ENCODE results near the gene PLA2G2C.

The PLA2G2C gene

GRCh38 chr1:20210736-20211460, 24.6 kb upstream of the PLA2G2C start:
- Histone ChIP-seq H3K27me3 (no peaks in the 10 kb centered on the region), H3K4me1 (peaks cover 43% of the 10 kb centered on the region), H3K9me3 (no peaks in the 10 kb centered on the region), H3K4me3 (no peak overlapping the region), H3K27ac (no peak overlapping the region), H3K9ac (no peak overlapping the region), H3K4me2 (no peak overlapping the region), H4K20me1 (no peaks in the 10 kb centered on the region), H3K36me3 (no peaks in the 10 kb centered on the region)
- TF ChIP-seq Cebpa-rat (IDR thresholded peaks at IDR 0.05) = no peak

- Histone ChIP-seq H3K4me1 (peaks cover 43% of the 10 kb centered on the region), H3K4me3 (no peak overlapping the region), H3K27me3 (no peaks in the 10 kb centered on the region), H3K27ac (no peak overlapping the region), H3K36me3 (no peaks in the 10 kb centered on the region), H3K9me3 (no peaks in the 10 kb centered on the region), H4K20me1 (no peaks in the 10 kb centered on the region), H3K4me2 (no peak overlapping the region), H3K9ac (no peak overlapping the region)
- no peak for TF ChIP-seq Cebpa-rat (IDR thresholded peaks at IDR 0.05)
These were observed 23.2 kb upstream of the PLA2G2C start for GRCh38 chr1:20209471-20209870.

- no peak overlapping the region for H3K4me2 ChIP-seq
- no peak overlapping the region for H3K27ac ChIP-seq
- H3K27me3 ChIP-seq = no peaks in the 10 kb centered on the region
These were observed 21.2 kb upstream of the PLA2G2C start for GRCh38 chr1:20207546-20207945.

GRCh38 chr1:20202166-20202565, 15.8 kb upstream of the PLA2G2C start:
- Histone ChIP-seq H3K36me3 (no peaks in the 10 kb centered on the region), H3K27me3 (no peaks in the 10 kb centered on the region), H3K9ac (no peak overlapping the region), H3K4me3 (no peak overlapping the region), H3K9me3 (no peaks in the 10 kb centered on the region), H3K27ac (no peak overlapping the region), H3K4me1 (peaks cover 9% of the 10 kb centered on the region), H3K4me2 (no peak overlapping the region), H4K20me1 (no peaks in the 10 kb centered on the region)
- no peak for TF ChIP-seq Cebpa-rat (IDR thresholded peaks at IDR 0.05)

More at GRCh38 chr1:20207546-20207945, 21.2 kb upstream of the PLA2G2C start:
- no peak for TF ChIP-seq Cebpa-rat (IDR thresholded peaks at IDR 0.05)
- H4K20me1 ChIP-seq = no peaks in the 10 kb centered on the region
- H3K4me1 ChIP-seq = peaks cover 39% of the 10 kb centered on the region
- no peaks in the 10 kb centered on the region for H3K36me3 ChIP-seq
- H3K9me3 ChIP-seq = no peaks in the 10 kb centered on the region
- no peak overlapping the region for H3K9ac ChIP-seq
- no peak overlapping the region for H3K4me3 ChIP-seq

- Histone ChIP-seq H3K9me3 (no peaks in the 10 kb centered on the region), H4K20me1 (no peaks in the 10 kb centered on the region), H3K36me3 (no peaks in the 10 kb centered on the region), H3K4me3 (no peak overlapping the region), H3K27me3 (no peaks in the 10 kb centered on the region), H3K4me2 (no peak overlapping the region), H3K9ac (no peak overlapping the region), H3K27ac (no peak overlapping the region), H3K4me1 (peaks cover 15% of the 10 kb centered on the region)
- TF ChIP-seq Cebpa-rat (IDR thresholded peaks at IDR 0.05) = no peak
These were observed 14.6 kb upstream of the PLA2G2C start for GRCh38 chr1:20200966-20201365.

GRCh38 chr1:20199840-20200239, 13.5 kb upstream of the PLA2G2C start:
- H3K9ac ChIP-seq = no peak overlapping the region
- H3K27ac ChIP-seq = no peak overlapping the region
- no peak overlapping the region for H3K4me3 ChIP-seq
- no peak for TF ChIP-seq Cebpa-rat (IDR thresholded peaks at IDR 0.05)
- no peaks in the 10 kb centered on the region for H3K27me3 ChIP-seq
- H3K9me3 ChIP-seq = no peaks in the 10 kb centered on the region
- H3K4me1 ChIP-seq = peaks cover 27% of the 10 kb centered on the region
- H3K4me2 ChIP-seq = no peak overlapping the region
- H3K36me3 ChIP-seq = no peaks in the 10 kb centered on the region
- no peaks in the 10 kb centered on the region for H4K20me1 ChIP-seq

- no peak overlapping the region for H3K4me3 ChIP-seq
- no peaks in the 10 kb centered on the region for H4K20me1 ChIP-seq
- H3K9ac ChIP-seq = no peak overlapping the region
- peaks cover 31% of the 10 kb centered on the region for H3K4me1 ChIP-seq
- no peaks in the 10 kb centered on the region for H3K36me3 ChIP-seq
- no peak overlapping the region for H3K4me2 ChIP-seq
- no peaks in the 10 kb centered on the region for H3K27me3 ChIP-seq
- H3K27ac ChIP-seq = no peak overlapping the region
- TF ChIP-seq Cebpa-rat (IDR thresholded peaks at IDR 0.05) = no peak
- no peaks in the 10 kb centered on the region for H3K9me3 ChIP-seq
These were observed 13.1 kb upstream of the PLA2G2C start for GRCh38 chr1:20199403-20199802.

- Histone ChIP-seq H3K27ac (no peak overlapping the region), H3K9me3 (no peaks in the 10 kb centered on the region), H3K9ac (no peak overlapping the region), H3K4me3 (no peak overlapping the region), H3K27me3 (no peaks in the 10 kb centered on the region), H3K36me3 (no peaks in the 10 kb centered on the region), H3K4me1 (peaks cover 32% of the 10 kb centered on the region), H4K20me1 (no peaks in the 10 kb centered on the region), H3K4me2 (no peak overlapping the region)
- TF ChIP-seq Cebpa-rat (IDR thresholded peaks at IDR 0.05) = no peak
These were observed 12.6 kb upstream of the PLA2G2C start for GRCh38 chr1:20198918-20199317.

GRCh38 chr1:20198296-20198695, 12.0 kb upstream of the PLA2G2C start:
- Histone ChIP-seq H3K9ac (no peak overlapping the region), H3K27me3 (no peaks in the 10 kb centered on the region), H3K4me3 (no peak overlapping the region), H3K9me3 (no peaks in the 10 kb centered on the region), H4K20me1 (no peaks in the 10 kb centered on the region), H3K4me2 (no peak overlapping the region), H3K27ac (no peak overlapping the region), H3K36me3 (no peaks in the 10 kb centered on the region), H3K4me1 (peaks cover 29% of the 10 kb centered on the region)
- no peak for TF ChIP-seq Cebpa-rat (IDR thresholded peaks at IDR 0.05)

GRCh38 chr1:20197329-20197791, 11.0 kb upstream of the PLA2G2C start:
- H3K4me1 ChIP-seq = peaks cover 29% of the 10 kb centered on the region
- H4K20me1 ChIP-seq = no peaks in the 10 kb centered on the region
- no peak overlapping the region for H3K4me2 ChIP-seq
- no peak for TF ChIP-seq Cebpa-rat (IDR thresholded peaks at IDR 0.05)
- no peak overlapping the region for H3K9ac ChIP-seq
- no peak overlapping the region for H3K4me3 ChIP-seq
- no peak overlapping the region for H3K27ac ChIP-seq
- no peaks in the 10 kb centered on the region for H3K9me3 ChIP-seq
- H3K36me3 ChIP-seq = no peaks in the 10 kb centered on the region
- no peaks in the 10 kb centered on the region for H3K27me3 ChIP-seq

- no peak for TF ChIP-seq Cebpa-rat (IDR thresholded peaks at IDR 0.05)
- Histone ChIP-seq H3K4me1 (peaks cover 31% of the 10 kb centered on the region), H4K20me1 (no peaks in the 10 kb centered on the region), H3K27me3 (no peaks in the 10 kb centered on the region), H3K4me2 (peak overlapping the region; percentile 71), H3K27ac (no peak overlapping the region), H3K4me3 (no peak overlapping the region), H3K36me3 (no peaks in the 10 kb centered on the region), H3K9ac (no peak overlapping the region), H3K9me3 (no peaks in the 10 kb centered on the region)
These were observed 9.1 kb upstream of the PLA2G2C start for GRCh38 chr1:20195462-20195780.
